Measurements from ENCODE around the gene GATB.

GATB gene

GRCh38 chr4:151694961-151695720 is 65.7 kb downstream of the GATB start:
- DNase-seq = no peak

GRCh38 chr4:151692821-151693673 is 67.8 kb downstream of the GATB start:
- no peak for DNase-seq

DNA sequence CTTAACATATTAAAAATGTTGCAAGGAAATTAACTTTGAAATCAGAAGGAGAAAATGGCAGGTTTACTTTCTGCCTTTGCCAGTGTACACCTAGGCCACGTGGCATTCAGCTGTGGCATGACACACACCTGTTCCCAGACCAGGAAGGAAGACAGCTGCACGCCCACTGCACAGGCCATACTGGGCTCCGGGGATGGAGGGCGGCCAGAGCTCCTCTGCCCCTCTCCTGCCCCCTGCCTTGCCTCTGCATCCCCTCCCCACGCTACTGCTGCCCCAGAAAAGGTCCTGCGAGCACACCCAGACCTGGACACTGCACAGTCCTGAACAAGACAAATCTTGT is 68.4 kb downstream of the GATB start:
- no peak for DNase-seq

DNA sequence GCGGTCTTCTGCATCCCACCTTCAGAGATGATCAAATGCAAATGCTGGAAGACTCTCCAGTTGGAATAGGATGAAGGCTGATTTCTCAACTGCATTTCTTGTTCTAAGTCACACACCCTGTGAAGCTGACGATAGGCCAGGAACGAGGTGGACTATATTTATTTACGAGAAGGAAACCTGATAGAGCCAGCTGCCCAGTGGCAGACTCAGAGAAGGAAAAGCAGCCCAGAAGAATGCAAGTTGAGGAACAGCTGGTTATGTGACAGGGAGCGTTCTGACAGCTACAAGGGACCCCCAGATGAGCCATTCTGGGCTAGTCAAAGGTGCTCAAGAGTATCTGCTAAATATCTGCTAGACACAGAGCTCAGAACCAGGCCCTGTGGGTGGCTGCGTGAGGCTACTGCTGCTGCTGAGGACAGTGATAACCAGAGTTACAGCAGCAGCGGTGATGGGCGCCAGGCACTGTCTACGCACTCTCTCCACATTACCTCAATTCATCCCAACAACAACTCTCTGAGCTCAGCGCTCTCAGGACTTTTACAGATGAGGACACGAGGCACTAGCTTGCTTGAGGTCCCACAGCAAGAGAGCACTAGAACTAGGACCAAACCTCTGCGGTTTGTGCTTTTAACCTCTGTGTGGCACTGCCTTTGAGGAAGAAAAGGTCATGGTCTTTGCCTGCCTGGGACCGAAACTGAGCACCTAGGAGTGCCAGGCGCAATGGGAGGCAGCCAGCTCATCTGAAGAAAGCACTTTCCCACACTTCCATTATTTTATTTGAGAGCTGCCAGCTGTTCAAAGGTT is 69.0 kb downstream of the GATB start:
- no peak for DNase-seq

- no peak for DNase-seq
These were observed 69.9 kb downstream of the GATB start for GRCh38 chr4:151690876-151691275.

DNA sequence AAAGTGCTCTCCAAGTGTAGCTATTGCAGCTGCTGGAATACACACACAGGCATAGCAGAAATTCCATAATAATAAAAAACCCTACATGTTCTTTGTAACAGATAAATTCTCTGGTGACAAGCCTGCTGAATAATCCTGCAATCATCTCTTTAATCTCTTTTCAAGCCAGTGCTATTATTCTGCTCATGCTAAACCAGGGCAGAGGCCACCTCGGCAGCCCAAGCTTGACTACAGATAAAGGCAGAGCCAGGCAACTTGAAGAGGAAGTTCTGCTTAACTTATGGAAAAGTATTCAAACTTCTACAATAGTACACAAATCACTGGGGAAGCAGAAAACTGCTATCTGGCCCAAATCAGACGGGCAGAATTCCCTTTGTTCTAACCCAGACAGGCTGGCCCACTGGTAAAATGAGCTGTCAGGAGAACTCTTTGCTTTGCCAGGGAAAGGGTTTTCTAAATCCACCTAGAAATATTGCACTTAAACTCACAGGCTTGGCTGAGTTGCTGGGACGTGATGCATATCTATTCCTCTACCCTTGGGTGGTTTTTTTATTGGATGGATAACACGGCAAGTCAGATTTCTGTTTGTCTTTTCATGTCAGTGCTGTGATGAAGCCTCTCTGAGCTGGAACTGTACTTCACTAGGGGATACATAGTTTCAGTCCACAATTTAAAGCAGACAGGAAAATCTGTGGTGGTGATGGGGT is 70.5 kb downstream of the GATB start:
- no peak for DNase-seq

- DNase-seq = no peak
These were observed 71.4 kb downstream of the GATB start for GRCh38 chr4:151689211-151689991.

DNA sequence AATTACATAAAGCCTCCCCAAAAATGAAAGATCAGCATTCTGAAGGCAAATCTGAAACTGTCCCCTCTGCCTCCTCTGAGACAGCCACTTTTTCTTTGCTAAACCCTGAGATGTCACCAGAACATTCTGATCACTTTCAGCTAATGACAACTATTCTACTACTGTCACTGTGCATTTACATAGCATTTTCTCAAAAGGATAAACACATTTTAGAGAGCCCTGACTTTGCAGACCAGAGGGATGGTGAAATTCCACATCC is 72.1 kb downstream of the GATB start:
- no peak for DNase-seq

GRCh38 chr4:151688003-151688784 is 72.6 kb downstream of the GATB start:
- no peak for DNase-seq

DNA sequence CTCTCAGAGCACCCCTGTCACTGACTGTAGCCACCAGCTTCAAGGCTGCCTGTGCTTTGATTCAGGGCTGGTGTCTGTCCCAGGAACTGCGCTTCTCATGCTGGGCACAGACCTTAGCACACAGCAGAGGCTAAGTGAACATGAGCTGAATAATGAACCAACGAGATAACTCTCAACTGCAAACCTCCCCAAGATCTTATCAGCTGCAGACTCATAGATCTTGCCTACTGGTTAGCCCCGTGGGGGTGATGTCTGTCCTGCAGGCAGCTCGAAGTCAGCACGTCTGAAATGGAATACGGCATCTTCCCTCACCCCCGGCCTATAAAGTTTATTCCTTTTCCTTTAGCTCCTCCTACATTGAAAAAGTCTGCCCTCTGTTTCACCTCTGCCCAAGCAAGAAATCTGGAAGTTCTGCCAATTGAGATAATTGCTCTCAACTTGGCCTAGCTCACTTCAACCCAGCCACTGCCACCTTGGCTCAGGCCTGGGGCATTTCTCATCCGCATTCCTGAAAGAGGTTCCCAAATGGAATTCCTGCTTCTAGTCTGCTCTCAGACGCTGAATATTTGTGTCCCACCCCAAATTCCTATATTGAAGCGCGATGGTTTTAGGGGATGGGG is 73.7 kb downstream of the GATB start:
- no peak for DNase-seq

GRCh38 chr4:151685303-151685702 is 75.5 kb downstream of the GATB start:
- DNase-seq = no peak

- DNase-seq = no peak
These were observed 79.7 kb downstream of the GATB start for GRCh38 chr4:151681085-151681484.

- no peak for DNase-seq
These were observed 81.6 kb downstream of the GATB start for GRCh38 chr4:151679231-151679630.

DNA sequence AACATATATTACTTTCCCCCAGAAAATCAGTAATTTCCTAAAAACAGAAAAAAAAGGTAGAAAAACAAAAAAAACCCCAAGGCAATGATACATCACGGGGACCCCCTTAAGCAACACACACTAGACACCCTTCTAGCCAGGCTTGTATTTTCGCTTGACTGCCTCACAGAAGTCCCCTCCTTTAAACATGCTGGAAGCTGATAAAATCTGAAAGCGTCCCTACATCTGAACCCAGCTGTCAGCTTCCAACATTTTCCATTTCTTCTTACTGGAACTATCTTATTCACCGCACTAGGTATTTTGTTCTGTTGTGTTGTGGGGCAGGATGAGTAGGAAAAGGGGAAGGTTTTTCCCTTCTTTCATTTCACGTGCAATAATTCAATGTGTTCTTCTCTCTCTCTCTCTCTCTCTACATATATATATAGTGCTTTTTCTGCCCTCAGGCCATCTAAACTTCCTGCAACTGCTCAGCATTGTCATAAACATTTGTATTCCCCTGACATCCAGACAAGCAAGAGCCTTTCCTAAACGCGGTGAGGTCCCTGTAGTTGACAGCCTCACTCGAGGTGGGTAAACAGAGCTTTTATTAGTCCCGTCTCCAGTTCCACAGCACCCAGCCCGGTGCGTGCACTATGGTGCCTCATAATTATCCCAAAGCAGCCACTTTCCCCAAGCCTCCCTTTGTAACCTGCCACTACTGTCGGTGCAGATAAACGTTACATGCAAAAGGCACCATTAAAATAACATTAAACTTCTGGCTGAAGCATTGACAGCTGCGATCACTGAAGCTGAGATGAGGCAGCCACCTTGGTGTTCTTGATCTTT is 82.5 kb downstream of the GATB start:
- DNase-seq = no peak

DNA sequence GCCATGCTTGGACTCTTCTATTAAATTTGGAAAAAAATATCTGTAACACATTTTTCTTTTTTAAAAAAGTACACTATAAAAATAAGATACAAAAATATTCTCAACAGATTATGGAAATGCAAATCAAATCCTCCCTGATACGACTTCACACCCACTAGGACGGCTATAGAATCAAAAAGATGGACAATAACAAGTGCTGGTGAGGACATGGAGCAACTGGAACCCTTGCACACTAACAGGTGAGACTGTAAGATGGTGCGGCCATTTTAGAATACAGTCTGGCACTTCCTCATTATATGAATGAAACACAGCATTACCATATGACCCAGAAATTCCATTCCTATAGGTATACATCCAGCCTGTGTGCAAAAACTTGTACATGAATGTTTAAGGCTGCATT is 83.6 kb downstream of the GATB start:
- DNase-seq = no peak

- DNase-seq = no peak
These were observed 84.5 kb downstream of the GATB start for GRCh38 chr4:151676301-151676700.

- DNase-seq = no peak
These were observed 85.3 kb downstream of the GATB start for GRCh38 chr4:151675411-151675971.

GRCh38 chr4:151674804-151675391 is 85.9 kb downstream of the GATB start:
- DNase-seq = no peak

DNA sequence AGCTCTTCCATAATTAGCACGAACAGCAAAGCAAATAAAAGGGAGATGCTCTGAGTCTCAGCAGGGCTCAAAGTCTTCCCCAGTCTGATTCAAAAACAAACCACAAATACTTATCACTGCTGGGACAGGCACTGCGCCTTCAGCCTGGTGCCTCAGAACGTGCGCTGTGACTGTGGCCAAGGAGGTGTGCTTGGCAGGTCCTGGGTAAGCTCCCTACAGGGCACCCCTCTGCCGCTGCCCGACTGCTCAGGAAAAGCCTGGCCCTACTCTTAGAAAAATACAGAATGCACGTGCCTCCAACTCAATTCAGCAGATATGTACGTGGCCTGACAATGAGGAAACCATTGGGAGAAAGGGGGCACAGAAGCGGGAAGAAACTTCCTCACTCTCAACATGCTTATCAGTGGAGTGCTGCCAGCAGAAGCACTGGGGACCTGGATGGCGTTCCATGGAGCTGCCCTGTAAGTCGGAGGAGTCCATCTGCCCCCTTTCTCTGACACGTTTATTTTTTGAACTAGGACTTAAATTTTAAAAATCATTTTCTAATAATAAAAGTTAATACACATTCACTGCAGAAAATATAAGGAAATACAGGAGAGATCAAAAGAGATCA is 86.8 kb downstream of the GATB start:
- DNase-seq = no peak

Measured in Kasumi-1 (cell line).